HFFc6 (cell line): ENCODE results near the gene MAEA. TPM values are rescaled to one million over a fixed set of nuclear protein-coding genes. Genes with fewer than 3 reads are reported as not detected.

ENCODE experiments used
- DNase-seq: peaks from one replicate; pipeline ENCODE4 v3.0.0-alpha.2; 2018
- H3K27ac Mint-ChIP-seq: 2 replicates; pipeline ENCODE4 v1.8.0; 2020; ENCODE audit warnings: mild to moderate bottlenecking, mixed read lengths
- H3K27me3 Mint-ChIP-seq: 2 replicates; pipeline ENCODE4 v1.8.0; 2021; ENCODE audit warnings: mild to moderate bottlenecking, moderate library complexity, mixed read lengths; ENCODE audit not compliant: insufficient read depth
- H3K36me3 Mint-ChIP-seq: 2 replicates; pipeline ENCODE4 v1.8.0; 2021; ENCODE audit warnings: low read depth, mixed read lengths
- H3K4me1 Mint-ChIP-seq: 2 replicates; pipeline ENCODE4 v1.8.0; 2020; ENCODE audit warnings: low read depth, mixed read lengths
- H3K4me3 Mint-ChIP-seq: 2 replicates; pipeline ENCODE4 v1.8.0; 2020; ENCODE audit warnings: mild to moderate bottlenecking, moderate library complexity, mixed read lengths
- H3K9me3 Mint-ChIP-seq: 2 replicates; pipeline ENCODE4 v1.8.0; 2020; ENCODE audit warnings: mild to moderate bottlenecking, mixed read lengths
- CTCF ChIP-seq: fragments of 200-600 bp; sonication (generic); IDR thresholded peaks from 2 replicates; pipeline ENCODE4 v1.5.0; 2021; ENCODE audit warnings: antibody characterized with exemption, mild to moderate bottlenecking
- total RNA-seq, 6 experiments: library from RNA; stranded (reverse); fragmentation: NEBNext Ultra II Directional; extraction: Animal tissue kit (Norgen Biotek cat#: 25700); gene quantifications; 2 replicates in 1 of 6; 3 replicates in 5 of 6; pipeline ENCODE4 v1.2.3, GENCODE V29; 2021

Gene MAEA
- total RNA-seq, 6 experiments from 2014 or later: 56.0 to 65.4 (median 60.6) TPM

DNA sequence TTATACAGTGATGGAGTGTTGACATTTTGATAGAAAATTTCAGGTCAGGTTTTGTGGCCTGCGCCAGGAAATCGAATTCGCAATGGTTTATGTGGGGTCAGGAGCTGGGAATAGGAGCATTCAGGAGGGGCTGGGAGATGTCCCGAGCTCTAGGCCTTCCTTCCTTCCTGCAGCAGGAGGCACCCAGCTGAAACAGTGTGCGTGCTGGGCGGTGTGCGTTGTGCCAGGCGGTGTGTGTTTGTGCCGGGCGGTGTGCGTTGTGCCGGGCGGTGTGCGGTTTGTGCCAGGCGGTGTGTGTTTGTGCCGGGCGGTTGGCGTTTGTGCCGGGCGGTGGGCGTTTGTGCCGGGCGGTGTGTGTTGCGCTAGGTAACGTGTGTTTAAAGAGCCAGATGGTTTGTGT lies 59.1 kb downstream of the MAEA start:
- Mint-ChIP-seq H3K9me3 (no peaks in the 10 kb centered on the region), H3K4me1 (peaks cover 44% of the 10 kb centered on the region), H3K27ac (peak overlapping the region; percentile 95; the same call in 1 of the 2 replicates), H3K27me3 (peaks cover 6% of the 10 kb centered on the region), H3K4me3 (peak overlapping the region; percentile 88; the same call in 1 of the 2 replicates), H3K36me3 (peaks cover 17% of the 10 kb centered on the region)
- DNase-seq: no peak
- no peak for TF ChIP-seq CTCF

- no peak for TF ChIP-seq CTCF
- Mint-ChIP-seq H3K27me3 (peaks cover 6% of the 10 kb centered on the region), H3K9me3 (no peaks in the 10 kb centered on the region), H3K27ac (peak overlapping the region; percentile 10; the same call in 1 of the 2 replicates), H3K4me3 (no peak overlapping the region), H3K36me3 (peaks cover 14% of the 10 kb centered on the region), H3K4me1 (peaks cover 36% of the 10 kb centered on the region)
- no peak for DNase-seq
Observed at GRCh38 chr4:1349359-1350168, 59.9 kb downstream of the MAEA start.

DNA sequence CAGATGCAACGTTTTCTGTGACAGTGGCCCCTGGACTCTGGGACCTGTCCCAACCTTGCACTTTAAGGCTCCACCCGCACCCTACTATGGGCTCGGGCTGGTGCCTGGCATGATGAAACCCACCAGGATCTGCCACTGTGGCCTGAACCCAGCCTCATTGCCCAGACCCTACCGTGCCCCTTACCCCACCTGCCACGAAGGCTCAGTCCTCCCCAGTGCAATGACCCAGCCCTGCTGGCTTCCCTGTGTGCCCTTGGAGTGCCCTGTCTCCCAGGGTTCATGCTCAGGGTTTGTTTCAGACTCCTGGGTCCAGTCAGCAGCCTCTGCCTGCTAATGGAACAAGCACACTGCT lies 60.5 kb downstream of the MAEA start:
- no peak overlapping the region for H3K4me3 Mint-ChIP-seq
- peaks cover 3% of the 10 kb centered on the region for H3K27me3 Mint-ChIP-seq
- no peaks in the 10 kb centered on the region for H3K9me3 Mint-ChIP-seq
- no peak for TF ChIP-seq CTCF
- no peak overlapping the region for H3K27ac Mint-ChIP-seq
- no peak for DNase-seq
- H3K4me1 Mint-ChIP-seq: peaks cover 30% of the 10 kb centered on the region
- H3K36me3 Mint-ChIP-seq: peaks cover 9% of the 10 kb centered on the region

DNA sequence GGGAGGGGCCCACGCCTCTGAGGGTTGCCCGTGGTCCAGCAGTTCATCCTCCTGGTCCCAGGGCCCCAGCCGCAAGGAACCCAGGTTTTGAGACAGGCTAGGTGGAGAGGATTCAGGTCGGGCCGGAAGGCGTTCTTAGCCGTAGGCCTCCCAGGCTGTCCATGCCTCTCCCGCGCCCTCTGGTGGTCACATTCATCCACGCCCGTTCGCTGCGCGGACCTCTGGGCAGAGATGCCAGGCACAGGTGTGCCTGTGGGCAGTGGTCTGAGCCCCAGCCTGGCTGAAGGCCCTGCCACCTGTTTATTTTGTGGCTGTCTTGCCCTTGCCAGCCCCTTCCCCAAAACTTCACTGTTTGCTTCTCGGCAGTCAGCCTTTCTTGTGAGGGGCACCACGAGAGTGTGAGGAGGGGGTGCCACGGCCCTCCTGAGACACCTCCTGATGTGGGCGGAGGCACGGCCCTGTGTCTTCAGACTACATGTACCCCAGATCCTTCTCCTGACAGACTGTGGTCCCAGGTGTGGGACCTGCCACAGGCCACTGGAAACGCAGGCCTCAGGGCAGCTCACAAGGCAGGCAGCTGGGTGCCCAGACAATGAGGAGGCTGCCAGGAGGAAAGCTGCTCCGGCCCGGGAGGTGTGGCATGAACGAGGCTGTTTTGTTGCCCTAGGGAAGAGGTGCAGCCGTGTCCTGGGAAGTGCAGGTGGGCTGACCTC lies 62.3 kb downstream of the MAEA start:
- H3K27ac Mint-ChIP-seq: peak overlapping the region; percentile 32; the same call in 1 of the 2 replicates
- peaks cover 3% of the 10 kb centered on the region for H3K27me3 Mint-ChIP-seq
- DNase-seq: peak; percentile 50
- TF ChIP-seq CTCF: peak; percentile 92
- peaks cover 22% of the 10 kb centered on the region for H3K4me1 Mint-ChIP-seq
- no peak overlapping the region for H3K4me3 Mint-ChIP-seq
- no peaks in the 10 kb centered on the region for H3K9me3 Mint-ChIP-seq
- H3K36me3 Mint-ChIP-seq: peaks cover 13% of the 10 kb centered on the region

DNA sequence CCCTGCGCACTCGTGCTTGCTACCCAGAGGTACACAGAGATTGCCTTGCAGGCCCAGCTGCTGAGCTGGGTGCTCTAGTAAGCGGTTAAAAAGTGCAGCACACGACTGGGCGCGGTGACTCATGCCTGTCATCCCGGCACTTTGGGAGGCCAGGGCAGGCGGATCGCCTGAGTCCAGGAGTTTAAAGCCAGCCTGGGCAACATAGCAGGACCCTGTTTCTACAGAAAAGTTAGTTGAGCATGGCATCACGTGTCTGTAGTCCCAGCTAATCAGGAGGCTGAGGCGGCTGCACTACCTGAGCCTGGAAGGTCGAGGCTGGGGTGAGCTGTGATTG lies 62.8 kb downstream of the MAEA start:
- no peak overlapping the region for H3K27ac Mint-ChIP-seq

More for the DNA sequence above, 62.8 kb downstream of the MAEA start:
- no peak for DNase-seq
- H3K9me3 Mint-ChIP-seq: no peaks in the 10 kb centered on the region
- no peak for TF ChIP-seq CTCF
- H3K36me3 Mint-ChIP-seq: peaks cover 13% of the 10 kb centered on the region
- peaks cover 3% of the 10 kb centered on the region for H3K27me3 Mint-ChIP-seq
- H3K4me1 Mint-ChIP-seq: peaks cover 22% of the 10 kb centered on the region
- H3K4me3 Mint-ChIP-seq: no peak overlapping the region
